ENCODE measurements around the gene IKBKE.
A peak's percentile ranks its signal among the peaks of the same experiment; 100 is the strongest.

Gene IKBKE

DNA sequence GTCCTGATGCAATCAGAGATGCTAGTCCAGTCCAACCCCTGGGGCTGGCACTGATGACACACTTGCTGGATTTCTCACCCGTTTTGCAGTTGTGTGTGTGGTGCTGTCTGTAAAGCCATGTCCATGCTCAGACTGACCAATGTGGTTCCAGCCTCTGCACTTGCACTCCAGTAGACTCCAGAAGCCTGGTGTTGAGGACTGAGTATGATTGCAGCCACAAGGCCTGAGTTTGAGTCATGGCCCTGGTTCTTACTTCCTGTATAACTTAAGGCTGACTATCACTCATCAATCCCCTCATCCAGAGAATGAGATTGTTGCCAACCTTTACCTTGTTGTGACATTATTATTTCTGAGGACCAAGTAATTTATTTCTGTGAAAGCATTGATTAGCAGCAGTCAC, 34.8 kb upstream of the IKBKE start:
- no peak overlapping the region for H3K4me3 ChIP-seq (ENCODE audit: low read depth, low read length)
- no peak for DNase-seq (ENCODE audit: low read depth)
- in situ Hi-C loops (cut with HindIII; ENCODE audit: low sequenced_read_pairs), result loop anchor here (5.0 kb wide), 1 partner anchor 57 kb away; no protein-coding TSS in a partner anchor
- TF ChIP-seq, protein P1, sequence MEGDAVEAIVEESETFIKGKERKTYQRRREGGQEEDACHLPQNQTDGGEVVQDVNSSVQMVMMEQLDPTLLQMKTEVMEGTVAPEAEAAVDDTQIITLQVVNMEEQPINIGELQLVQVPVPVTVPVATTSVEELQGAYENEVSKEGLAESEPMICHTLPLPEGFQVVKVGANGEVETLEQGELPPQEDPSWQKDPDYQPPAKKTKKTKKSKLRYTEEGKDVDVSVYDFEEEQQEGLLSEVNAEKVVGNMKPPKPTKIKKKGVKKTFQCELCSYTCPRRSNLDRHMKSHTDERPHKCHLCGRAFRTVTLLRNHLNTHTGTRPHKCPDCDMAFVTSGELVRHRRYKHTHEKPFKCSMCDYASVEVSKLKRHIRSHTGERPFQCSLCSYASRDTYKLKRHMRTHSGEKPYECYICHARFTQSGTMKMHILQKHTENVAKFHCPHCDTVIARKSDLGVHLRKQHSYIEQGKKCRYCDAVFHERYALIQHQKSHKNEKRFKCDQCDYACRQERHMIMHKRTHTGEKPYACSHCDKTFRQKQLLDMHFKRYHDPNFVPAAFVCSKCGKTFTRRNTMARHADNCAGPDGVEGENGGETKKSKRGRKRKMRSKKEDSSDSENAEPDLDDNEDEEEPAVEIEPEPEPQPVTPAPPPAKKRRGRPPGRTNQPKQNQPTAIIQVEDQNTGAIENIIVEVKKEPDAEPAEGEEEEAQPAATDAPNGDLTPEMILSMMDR (IDR thresholded peaks at IDR 0.05; ENCODE audit: low read depth, low read length, missing control alignments), result no peak

DNA sequence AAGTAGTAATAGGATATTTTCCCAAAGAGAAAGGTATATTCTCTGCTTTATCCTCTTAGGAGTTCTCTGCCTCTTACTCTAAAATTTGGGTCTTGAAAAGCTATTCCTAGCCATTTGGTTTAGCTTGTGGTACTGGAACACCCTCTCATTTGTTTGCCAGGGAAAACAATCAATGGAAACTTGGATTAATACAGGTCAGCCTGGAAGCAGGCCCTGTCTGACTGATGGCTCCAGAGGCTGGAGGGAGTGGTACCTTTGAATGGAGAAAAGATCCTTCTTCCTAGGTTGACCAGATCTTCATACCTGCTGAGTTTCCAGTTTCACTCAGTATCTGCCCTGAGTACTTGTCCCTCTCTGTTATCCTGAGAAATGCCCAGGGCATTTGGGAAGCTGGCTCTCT, 31.7 kb upstream of the IKBKE start:
- TF ChIP-seq, protein P1 (IDR thresholded peaks at IDR 0.05; ENCODE audit: low read depth, low read length, missing control alignments), result no peak
- H3K4me3 ChIP-seq (ENCODE audit: low read depth, low read length), result no peak overlapping the region
- no peak for DNase-seq (ENCODE audit: low read depth)
- in situ Hi-C loops (cut with HindIII; ENCODE audit: low sequenced_read_pairs), result loop anchor here (5.0 kb wide), 1 partner anchor 54 kb away; no protein-coding TSS in a partner anchor

DNA sequence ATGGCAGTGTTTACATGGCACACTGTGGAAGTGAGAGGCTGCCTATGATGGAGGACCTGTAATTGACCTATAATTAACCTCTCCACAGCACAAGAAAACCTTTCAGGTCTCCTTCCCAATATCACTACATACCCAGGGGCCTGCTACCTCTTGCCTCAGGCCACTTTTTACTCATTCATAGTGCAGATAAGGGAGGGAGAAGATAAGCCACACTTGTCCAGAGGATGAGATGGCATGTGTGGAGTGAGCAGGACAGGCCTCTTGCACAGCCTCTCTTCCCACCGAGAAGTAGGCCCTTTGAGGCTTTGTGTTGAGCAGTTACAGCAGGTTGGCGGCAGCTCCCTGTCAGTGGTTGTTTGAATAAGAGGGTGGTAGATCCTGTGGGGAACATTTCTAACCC, 31.1 kb upstream of the IKBKE start:
- no peak for DNase-seq (ENCODE audit: low read depth)
- in situ Hi-C loops (cut with HindIII; ENCODE audit: low sequenced_read_pairs), result loop anchor here (5.0 kb wide), 1 partner anchor 53 kb away; no protein-coding TSS in a partner anchor
- TF ChIP-seq, protein P1 (IDR thresholded peaks at IDR 0.05; ENCODE audit: low read depth, low read length, missing control alignments), result no peak
- H3K4me3 ChIP-seq (ENCODE audit: low read depth, low read length), result no peak overlapping the region

DNA sequence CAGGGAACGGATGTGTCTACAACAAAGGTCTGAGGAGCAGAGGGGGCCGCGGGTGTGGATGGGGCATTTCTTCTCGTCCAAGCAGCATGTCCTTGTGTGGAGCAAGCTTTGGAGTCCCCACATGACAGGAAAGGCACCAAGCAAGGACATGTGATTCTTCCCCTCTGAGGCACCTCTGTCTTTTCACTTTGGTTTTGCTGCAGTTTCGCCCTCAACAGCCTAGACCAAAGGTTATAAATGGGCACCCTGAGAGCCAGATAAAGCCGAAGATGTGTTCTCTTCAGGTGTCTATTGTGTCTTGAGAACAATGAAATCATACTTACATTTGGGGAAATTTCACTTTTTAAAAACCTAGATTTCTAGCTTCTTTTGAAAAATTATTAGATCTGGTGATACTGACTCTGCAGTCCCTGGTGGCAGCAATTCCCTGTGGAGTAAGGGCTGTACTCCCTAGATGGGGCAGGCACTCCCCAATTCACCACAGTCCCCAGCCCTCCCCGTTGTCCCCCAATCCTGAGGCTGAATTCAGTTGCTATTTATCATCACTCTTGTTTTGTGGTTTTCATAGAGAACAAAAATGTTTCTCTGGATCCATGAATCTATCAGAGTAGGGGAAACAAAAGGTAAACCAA, 28.8 kb upstream of the IKBKE start:
- TF ChIP-seq, protein P1 (IDR thresholded peaks at IDR 0.05; ENCODE audit: low read depth, low read length, missing control alignments), result no peak
- H3K4me3 ChIP-seq (ENCODE audit: low read depth, low read length), result no peak overlapping the region
- no peak for DNase-seq (ENCODE audit: low read depth)
- in situ Hi-C loops (cut with HindIII; ENCODE audit: low sequenced_read_pairs), result no loop called here

DNA sequence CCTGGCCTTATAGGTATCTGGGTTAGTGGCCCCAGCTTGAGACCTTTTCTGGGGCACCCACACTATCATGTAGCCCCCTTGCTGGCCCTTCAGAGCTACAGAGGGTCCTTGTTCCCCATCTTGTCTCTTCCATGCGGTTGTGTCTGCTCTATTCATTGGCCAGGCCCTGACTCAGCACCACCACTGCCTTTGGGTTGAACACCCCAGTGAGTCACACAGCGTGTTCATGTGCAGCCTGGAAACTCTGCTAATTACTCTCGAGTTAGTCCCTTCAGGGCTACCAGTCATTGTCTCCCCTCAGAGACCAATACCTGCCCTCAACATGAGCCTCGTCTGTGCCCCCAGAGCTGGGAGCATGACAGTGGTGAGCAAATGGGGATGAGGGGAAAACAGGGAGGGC, 28.2 kb upstream of the IKBKE start:
- in situ Hi-C loops (cut with HindIII; ENCODE audit: low sequenced_read_pairs), result no loop called here
- TF ChIP-seq, protein P1 (IDR thresholded peaks at IDR 0.05; ENCODE audit: low read depth, low read length, missing control alignments), result no peak
- H3K4me3 ChIP-seq (ENCODE audit: low read depth, low read length), result no peak overlapping the region
- DNase-seq (ENCODE audit: low read depth), result peak; percentile 18

DNA sequence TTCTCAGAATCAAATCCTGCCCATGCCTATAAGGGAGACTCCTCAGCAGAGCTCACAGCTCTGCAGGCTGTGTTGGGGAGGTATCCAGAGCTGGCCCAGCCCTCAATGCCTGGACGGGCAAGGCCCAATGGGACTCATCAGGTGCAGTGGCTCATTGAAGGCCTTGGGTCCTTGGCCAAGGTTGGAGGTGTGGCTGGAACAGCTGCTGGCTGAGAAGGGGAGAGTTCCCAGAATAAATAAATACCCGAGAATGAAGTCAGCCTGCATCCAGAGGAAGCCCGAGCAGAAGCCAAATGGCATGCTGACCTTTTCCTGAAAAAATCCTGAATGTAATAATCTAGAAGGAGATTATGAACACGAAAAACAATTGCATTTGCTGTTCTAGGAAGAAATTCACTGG, 25.2 kb upstream of the IKBKE start:
- in situ Hi-C loops (cut with HindIII; ENCODE audit: low sequenced_read_pairs), result no loop called here
- TF ChIP-seq, protein P1 (IDR thresholded peaks at IDR 0.05; ENCODE audit: low read depth, low read length, missing control alignments), result no peak
- no peak overlapping the region for H3K4me3 ChIP-seq (ENCODE audit: low read depth, low read length)
- no peak for DNase-seq (ENCODE audit: low read depth)
